ENCODE data around the gene LYST.

- TF ChIP-seq CTCF (IDR thresholded peaks at IDR 0.05; ENCODE audit: low read depth, low read length, poor library complexity, severe bottlenecking) (no peak), EZH2phosphoT487 (IDR thresholded peaks at IDR 0.05; ENCODE audit: borderline replicate concordance, low read length) (no peak)
Measured at GRCh38 chr1:235779770-235780169, 86.9 kb downstream of the LYST start.

All from DOHH2 (cell line).